ENCODE data around the gene MRPL21.

- TF ChIP-seq, protein P1, sequence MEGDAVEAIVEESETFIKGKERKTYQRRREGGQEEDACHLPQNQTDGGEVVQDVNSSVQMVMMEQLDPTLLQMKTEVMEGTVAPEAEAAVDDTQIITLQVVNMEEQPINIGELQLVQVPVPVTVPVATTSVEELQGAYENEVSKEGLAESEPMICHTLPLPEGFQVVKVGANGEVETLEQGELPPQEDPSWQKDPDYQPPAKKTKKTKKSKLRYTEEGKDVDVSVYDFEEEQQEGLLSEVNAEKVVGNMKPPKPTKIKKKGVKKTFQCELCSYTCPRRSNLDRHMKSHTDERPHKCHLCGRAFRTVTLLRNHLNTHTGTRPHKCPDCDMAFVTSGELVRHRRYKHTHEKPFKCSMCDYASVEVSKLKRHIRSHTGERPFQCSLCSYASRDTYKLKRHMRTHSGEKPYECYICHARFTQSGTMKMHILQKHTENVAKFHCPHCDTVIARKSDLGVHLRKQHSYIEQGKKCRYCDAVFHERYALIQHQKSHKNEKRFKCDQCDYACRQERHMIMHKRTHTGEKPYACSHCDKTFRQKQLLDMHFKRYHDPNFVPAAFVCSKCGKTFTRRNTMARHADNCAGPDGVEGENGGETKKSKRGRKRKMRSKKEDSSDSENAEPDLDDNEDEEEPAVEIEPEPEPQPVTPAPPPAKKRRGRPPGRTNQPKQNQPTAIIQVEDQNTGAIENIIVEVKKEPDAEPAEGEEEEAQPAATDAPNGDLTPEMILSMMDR (IDR thresholded peaks at IDR 0.05), result no peak
- TF ChIP-seq EZH2 (IDR thresholded peaks at IDR 0.05; ENCODE audit: borderline replicate concordance, insufficient read depth, low read depth, low read length, poor library complexity, severe bottlenecking), result no peak
Measured at GRCh38 chr11:68935066-68935465, 31.4 kb upstream of the MRPL21 start.
